ENCODE data around the gene SLC22A16.

DNA sequence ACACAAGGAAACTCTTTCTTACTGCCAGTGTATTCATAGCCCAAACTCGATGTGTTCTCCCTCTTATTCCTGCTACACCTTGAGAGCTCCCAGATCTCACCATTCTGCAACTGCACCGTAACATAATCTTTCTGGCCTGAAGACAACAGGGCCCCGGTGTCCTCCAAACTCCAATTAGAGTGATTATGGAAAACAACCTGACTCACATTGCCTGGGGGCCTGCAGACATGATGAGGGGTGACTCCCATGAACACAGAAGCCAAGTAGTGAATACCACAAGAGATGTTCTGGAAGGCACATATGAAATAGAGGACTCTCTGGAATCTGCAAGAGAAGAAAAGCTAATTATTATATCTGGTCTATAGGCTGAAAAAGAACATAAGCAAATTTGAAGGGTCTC, 19.7 kb downstream of the SLC22A16 start:
- TF ChIP-seq, protein P1, sequence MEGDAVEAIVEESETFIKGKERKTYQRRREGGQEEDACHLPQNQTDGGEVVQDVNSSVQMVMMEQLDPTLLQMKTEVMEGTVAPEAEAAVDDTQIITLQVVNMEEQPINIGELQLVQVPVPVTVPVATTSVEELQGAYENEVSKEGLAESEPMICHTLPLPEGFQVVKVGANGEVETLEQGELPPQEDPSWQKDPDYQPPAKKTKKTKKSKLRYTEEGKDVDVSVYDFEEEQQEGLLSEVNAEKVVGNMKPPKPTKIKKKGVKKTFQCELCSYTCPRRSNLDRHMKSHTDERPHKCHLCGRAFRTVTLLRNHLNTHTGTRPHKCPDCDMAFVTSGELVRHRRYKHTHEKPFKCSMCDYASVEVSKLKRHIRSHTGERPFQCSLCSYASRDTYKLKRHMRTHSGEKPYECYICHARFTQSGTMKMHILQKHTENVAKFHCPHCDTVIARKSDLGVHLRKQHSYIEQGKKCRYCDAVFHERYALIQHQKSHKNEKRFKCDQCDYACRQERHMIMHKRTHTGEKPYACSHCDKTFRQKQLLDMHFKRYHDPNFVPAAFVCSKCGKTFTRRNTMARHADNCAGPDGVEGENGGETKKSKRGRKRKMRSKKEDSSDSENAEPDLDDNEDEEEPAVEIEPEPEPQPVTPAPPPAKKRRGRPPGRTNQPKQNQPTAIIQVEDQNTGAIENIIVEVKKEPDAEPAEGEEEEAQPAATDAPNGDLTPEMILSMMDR (conservative IDR thresholded peaks at IDR 0.05; ENCODE audit: low read depth, low read length): no peak
- TF ChIP-seq EZH2 (IDR thresholded peaks at IDR 0.05; ENCODE audit: low read length, unreplicated experiment) (no peak), EZH2phosphoT487 (IDR thresholded peaks at IDR 0.05; ENCODE audit: borderline replicate concordance, low read length) (no peak)

Data from PC-3 (cell line).